HG03460 (cell line): ENCODE measurements around the gene CCDC88C.

Experiments used
- ATAC-seq: cut with Tn5 transposase; IDR thresholded peaks from one replicate; pipeline ENCODE4 v1.9.1; 2021; ENCODE audit not compliant: unreplicated experiment

The CCDC88C gene

GRCh38 chr14:91350813-91351511, 66.7 kb downstream of the CCDC88C start:
- ATAC-seq: peak; percentile 54

GRCh38 chr14:91350483-91350812, 67.2 kb downstream of the CCDC88C start:
- peak; percentile 7 for ATAC-seq

DNA sequence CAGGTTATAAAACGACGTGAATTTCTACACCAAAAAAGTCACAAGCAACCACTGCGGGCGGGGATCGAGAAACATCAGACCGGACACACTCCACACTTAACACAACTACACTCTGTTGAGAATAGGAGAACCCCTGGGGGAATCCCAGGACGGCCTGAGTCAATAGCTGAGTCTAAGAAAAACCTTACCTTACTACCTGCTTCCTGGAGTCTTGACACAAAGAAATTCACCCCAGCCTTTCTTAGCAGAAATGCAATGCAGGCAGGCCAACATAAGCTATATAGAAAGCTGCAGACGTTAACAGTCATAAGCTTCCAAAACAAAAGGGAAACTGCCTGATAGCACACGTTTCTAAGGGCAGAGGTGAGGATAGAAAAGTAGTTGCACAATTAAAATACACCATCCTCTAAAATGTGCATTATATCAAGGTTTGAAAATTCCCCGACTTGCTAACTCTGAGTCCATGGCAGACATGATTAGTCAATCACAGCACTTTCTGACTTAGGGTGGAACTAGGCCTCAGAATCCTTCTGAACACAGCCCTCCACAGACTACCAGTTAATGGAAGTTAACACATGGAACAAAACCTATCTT, 68.0 kb downstream of the CCDC88C start:
- ATAC-seq: peak; percentile 65

DNA sequence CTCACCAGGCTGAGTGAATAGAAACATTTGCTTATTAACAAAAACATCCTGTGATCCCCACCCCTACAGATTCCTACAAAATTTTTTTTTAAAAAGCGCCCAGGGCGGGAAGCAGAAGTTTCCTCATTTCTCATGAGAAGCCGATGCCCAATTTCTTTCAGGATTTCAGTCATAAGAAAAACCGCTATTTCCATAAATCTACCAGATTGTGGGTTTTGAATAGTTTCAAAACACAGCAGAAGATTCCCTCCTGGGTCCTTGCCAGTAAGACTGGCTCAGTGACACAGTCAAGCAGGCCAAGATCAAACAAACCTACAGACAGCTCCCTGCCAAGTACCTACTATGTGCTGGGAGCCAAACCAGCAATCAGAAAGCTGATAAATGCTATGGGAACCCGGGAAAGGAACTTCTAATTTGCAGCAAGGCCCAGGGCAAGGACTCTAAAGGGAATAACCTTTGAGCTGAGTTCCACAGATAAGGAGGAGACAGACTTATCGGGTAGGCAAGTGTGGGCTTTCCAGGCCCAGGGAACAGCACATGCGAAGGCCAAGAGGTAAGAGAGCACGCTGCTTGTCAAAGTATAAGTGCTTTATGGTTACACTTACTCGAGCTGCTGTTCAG, 68.7 kb downstream of the CCDC88C start:
- no peak for ATAC-seq

DNA sequence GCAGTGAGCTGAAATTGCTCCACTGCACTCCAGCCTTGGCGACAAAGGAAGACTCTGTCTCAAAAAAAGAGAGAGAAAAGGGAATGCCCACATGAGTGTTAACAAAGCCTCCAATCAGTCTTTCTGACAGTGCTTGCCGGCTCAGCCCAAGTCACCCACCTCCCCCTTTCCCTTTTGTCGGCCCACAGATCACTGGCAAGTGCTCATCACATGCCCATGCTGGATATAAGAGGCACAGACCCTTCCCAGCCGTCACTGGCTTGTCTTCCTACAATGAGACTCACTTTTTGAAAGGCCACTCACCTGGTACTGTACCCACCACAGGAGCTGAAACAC, 70.8 kb downstream of the CCDC88C start:
- ATAC-seq: no peak

DNA sequence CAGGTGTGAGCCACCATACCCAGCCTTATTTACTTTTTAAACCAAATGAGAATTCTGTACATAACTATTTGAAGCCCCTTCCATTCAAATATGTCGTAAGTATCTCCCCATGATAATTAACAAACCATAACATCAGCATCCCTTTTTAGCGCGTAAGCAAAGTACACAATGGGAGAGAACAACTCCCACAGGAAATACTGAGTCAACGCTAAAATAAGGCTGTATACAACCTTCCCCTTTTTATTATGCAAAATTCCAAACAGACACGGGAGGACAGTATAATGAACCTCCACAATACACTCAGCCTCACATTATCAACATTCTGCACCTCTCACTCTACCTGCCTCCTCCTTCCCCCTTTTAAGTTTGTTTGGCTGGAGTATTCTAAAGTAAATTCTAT, 73.5 kb downstream of the CCDC88C start:
- no peak for ATAC-seq

DNA sequence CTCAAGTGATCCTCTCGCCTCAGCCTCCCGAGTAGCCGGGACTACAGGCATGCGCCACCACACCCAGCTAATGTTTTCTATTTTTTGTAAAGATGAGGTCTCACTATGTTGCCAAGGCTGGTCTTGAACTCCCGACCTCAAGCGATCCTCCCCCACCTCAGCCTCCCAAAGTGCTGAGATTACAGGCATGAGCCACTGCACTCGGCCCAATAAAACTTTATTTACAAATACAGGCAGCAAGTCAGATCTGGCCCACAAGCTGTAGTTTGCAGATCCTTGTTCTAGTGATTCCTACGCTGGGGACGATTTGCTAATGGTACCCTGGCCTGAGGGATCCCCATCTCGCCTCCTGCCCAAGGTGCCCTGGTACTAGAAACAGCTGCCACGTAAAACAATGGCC, 74.6 kb downstream of the CCDC88C start:
- no peak for ATAC-seq

GRCh38 chr14:91342206-91342760, 75.3 kb downstream of the CCDC88C start:
- ATAC-seq: no peak

DNA sequence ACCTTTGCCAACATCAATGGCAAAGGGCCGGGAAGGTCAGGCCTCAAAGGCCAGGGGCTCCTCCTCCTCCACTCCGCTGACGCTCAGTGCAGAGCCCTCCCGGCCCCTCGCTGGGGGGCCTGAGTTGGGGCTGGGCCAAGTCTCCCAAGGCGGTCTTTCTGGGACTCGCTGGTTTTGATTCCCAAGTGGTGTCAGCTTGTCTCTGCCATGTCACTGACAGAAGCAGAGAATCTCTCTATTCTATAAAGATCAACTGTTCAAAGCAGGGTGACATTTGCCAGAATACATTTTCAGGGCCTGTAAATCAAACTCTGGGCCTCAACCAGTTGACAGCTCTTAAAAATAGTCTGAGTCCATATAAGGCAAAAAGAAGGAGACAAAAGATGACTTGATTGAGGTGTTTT, 75.9 kb downstream of the CCDC88C start:
- ATAC-seq: no peak

DNA sequence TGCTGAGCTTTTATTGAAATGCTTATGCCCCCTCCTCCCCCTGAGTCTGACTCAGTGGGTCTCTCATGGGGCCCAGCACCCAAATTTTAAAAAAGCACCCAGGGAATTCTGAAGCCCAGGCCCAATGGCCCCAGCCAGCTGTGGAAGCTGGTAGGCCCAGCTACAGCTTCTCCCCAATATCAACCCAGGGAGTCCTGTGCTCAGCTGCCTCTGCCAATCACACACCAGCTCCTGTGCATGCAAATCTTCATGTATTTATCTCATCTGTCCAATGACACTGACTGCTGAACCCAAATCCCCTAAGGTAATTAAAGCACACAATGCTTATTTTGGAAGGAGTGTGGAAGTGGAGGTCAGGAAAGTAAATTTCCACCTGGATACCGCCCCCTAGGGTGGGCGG, 76.3 kb downstream of the CCDC88C start:
- ATAC-seq: no peak

GRCh38 chr14:91339671-91340369, 77.8 kb downstream of the CCDC88C start:
- ATAC-seq: no peak

- no peak for ATAC-seq
Observed at GRCh38 chr14:91339076-91339475, 78.5 kb downstream of the CCDC88C start.

DNA sequence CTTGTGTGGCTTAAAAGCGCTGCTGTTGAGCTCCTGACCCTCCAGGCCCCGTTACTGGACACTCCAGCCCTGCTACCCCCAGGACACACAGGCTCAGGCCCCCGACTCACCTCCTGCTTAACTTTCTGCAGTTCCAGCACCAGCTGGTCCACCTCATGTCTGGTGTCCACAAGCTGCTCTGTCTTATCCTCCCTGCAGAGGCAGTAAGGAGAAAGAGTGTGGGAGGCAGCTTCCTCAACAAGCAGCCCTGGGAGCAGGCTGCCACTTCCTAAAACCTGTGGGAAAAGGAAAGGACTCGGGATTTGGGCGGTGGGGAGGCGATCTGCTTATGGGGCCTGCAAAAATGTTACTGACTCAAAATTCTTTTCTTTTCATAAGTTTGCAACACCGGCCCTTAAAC, 79.2 kb downstream of the CCDC88C start:
- no peak for ATAC-seq

- no peak for ATAC-seq
Observed at GRCh38 chr14:91337699-91338335, 79.8 kb downstream of the CCDC88C start.

DNA sequence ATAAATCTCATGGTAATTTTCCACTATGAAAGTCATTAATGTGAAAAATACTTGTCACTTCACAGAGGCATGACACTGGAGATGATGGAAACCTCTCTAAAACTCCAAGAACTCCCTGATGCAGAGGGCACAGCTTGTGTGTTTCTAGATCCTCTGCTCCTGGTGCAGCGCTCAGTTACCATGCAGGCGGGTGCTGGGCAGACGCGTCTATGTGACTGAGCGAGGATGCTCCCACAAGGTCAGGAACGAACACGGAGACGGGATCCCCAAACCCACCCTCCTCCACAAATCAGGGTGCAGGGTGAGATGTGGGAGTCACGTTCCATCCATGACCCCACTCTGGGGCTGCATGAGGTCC, 81.5 kb downstream of the CCDC88C start:
- no peak for ATAC-seq

- no peak for ATAC-seq
Observed at GRCh38 chr14:91335191-91336092, 82.2 kb downstream of the CCDC88C start.

DNA sequence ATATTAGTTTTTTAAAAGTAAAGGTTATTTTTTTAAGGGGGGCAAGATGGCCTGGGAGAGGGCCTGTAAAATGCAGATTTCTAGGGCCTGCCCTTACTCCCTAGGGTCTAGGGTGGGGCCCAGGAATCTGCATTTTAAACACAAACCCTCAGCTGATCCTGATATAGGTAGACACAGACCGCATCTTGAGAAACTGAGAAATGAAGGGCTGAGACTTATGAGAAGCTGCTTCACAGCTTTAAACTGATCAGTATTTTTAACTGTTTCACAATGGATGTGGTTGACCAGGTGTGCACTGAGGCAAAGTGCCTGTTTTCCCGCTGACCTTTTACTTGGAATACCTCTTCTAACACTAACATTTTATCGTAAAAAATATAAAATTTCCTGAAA, 84.0 kb downstream of the CCDC88C start:
- peak; percentile 57 for ATAC-seq

DNA sequence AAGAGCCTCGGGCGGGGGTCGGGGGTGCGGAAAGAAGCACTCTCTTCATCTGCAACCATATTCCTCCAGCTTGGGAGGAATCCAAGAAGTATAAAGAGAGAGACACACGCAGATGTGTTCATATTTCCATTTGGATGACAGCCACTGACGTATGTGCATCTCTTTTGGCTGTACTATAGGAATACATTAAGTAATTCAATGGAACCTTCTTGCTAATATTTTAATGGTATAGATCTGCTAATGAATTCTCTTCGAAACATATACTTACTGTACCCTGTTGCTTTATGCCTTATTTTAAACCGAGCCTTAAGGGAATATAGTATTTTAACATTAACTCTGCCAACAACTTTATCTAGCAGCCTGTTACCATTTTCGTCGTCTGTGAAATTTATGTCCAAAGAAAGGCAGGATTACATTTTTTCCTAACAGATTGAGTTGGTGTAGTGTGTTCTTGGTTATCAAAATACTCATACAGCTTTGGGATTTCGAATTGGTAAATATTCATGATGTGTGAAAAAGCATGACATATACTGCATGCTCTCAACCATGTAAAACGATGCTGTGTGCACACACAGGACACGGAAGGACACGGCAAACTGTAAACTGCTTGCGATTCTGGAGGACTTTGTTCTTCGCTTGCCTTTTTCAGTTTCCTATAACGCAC, 84.5 kb downstream of the CCDC88C start:
- ATAC-seq: no peak

DNA sequence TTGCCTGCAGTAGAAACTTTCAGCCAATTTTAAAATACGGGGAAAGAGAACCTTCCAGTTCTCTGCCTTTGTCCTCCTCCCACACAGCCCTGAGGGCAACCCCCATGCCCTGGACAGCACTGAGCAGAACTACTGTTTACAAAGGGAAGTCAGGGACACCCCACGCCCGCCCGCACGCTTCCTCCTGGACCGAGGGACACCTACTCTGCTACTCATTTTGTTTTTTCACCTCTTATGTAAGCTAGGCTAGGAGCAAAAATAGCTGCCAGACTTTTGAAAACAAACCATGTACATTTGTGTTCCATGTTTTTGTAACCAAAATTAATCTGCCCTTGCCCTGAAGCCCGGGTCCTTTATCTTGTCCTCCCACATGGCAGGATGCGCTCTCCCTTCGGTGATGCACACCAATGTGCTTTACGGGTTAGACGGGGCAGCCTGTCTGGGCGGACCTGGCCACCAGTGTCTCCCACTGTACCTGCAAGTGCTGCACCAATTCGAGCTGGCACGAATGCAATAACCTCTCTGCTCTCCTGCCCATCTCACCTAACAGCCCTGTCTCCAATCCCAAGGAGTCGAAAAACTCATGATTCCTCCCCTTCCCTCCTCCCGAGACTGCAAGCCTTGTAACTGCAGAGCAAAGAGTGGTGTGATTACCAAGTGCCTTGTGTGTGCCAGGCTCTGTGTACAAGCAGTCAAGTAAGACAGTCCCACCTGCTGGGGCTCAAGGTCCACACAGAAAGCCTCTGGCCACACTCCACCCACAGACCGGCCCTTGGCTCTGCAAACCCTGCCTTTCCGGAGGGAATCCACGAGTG, 85.2 kb downstream of the CCDC88C start:
- no peak for ATAC-seq
